ENCODE measurements around the gene FRMD1. TPM values are rescaled to one million over a fixed set of nuclear protein-coding genes. Genes with fewer than 3 reads are reported as not detected.

Gene FRMD1
- total and polyA plus RNA-seq, 2 experiments from 2014 or later, result 0.07 TPM; not detected in 1

- Histone ChIP-seq H4K20me1 (ENCODE audit: insufficient read depth, poor library complexity, severe bottlenecking) (no peaks in the 10 kb centered on the region), H3K4me2 (no peak overlapping the region), H3K4me1 (ENCODE audit: insufficient read depth) (no peaks in the 10 kb centered on the region), H3K27ac (no peak overlapping the region), H3K4me3 (no peak overlapping the region), H3K79me2 (no peaks in the 10 kb centered on the region), H3K27me3 (no peaks in the 10 kb centered on the region), H3K9me3 (ENCODE audit: low read depth) (peaks cover 8% of the 10 kb centered on the region), H3K36me3 (replicated peaks; ENCODE audit: insufficient read depth, low read depth) (no peaks in the 10 kb centered on the region), H2AFZ (no peak overlapping the region), H3K9me2 (replicated peaks; ENCODE audit: insufficient read depth) (no peaks in the 10 kb centered on the region)
- 89% methylated on average over 13 of the region's 21 CpGs for whole genome bisulfite sequencing (ENCODE audit: low lambda C conversion rate, missing lambda C conversion rate)
- no peak for DNase-seq (ENCODE audit: low spot score)
- TF ChIP-seq EZH2phosphoT487 (IDR thresholded peaks at IDR 0.05; ENCODE audit: low read depth, severe bottlenecking, unreplicated experiment) (no peak), EZH2 (IDR thresholded peaks at IDR 0.05; ENCODE audit: borderline replicate concordance) (no peak)
- TF ChIP-seq, protein P1, sequence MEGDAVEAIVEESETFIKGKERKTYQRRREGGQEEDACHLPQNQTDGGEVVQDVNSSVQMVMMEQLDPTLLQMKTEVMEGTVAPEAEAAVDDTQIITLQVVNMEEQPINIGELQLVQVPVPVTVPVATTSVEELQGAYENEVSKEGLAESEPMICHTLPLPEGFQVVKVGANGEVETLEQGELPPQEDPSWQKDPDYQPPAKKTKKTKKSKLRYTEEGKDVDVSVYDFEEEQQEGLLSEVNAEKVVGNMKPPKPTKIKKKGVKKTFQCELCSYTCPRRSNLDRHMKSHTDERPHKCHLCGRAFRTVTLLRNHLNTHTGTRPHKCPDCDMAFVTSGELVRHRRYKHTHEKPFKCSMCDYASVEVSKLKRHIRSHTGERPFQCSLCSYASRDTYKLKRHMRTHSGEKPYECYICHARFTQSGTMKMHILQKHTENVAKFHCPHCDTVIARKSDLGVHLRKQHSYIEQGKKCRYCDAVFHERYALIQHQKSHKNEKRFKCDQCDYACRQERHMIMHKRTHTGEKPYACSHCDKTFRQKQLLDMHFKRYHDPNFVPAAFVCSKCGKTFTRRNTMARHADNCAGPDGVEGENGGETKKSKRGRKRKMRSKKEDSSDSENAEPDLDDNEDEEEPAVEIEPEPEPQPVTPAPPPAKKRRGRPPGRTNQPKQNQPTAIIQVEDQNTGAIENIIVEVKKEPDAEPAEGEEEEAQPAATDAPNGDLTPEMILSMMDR (IDR thresholded peaks at IDR 0.05; ENCODE audit: poor library complexity), result no peak
These were observed 35.1 kb downstream of the FRMD1 start for GRCh38 chr6:168043848-168044415.

- Histone ChIP-seq H3K36me3 (replicated peaks; ENCODE audit: insufficient read depth, low read depth) (no peaks in the 10 kb centered on the region), H3K79me2 (no peaks in the 10 kb centered on the region), H2AFZ (no peak overlapping the region), H3K4me3 (no peak overlapping the region), H3K4me2 (no peak overlapping the region), H3K27ac (no peak overlapping the region), H3K27me3 (no peaks in the 10 kb centered on the region), H4K20me1 (ENCODE audit: insufficient read depth, poor library complexity, severe bottlenecking) (no peaks in the 10 kb centered on the region), H3K9me3 (ENCODE audit: low read depth) (peaks cover 8% of the 10 kb centered on the region), H3K9me2 (replicated peaks; ENCODE audit: insufficient read depth) (no peaks in the 10 kb centered on the region), H3K4me1 (ENCODE audit: insufficient read depth) (no peaks in the 10 kb centered on the region)
- TF ChIP-seq EZH2 (IDR thresholded peaks at IDR 0.05; ENCODE audit: borderline replicate concordance), result no peak
- TF ChIP-seq, protein P1 (IDR thresholded peaks at IDR 0.05; ENCODE audit: poor library complexity), result no peak
- TF ChIP-seq EZH2phosphoT487 (IDR thresholded peaks at IDR 0.05; ENCODE audit: low read depth, severe bottlenecking, unreplicated experiment), result no peak
- WGBS (ENCODE audit: low lambda C conversion rate, missing lambda C conversion rate), result 96% methylated on average over 17 of the region's 17 CpGs
- DNase-seq (ENCODE audit: low spot score), result no peak
These were observed 35.7 kb downstream of the FRMD1 start for GRCh38 chr6:168043193-168043847.

DNA sequence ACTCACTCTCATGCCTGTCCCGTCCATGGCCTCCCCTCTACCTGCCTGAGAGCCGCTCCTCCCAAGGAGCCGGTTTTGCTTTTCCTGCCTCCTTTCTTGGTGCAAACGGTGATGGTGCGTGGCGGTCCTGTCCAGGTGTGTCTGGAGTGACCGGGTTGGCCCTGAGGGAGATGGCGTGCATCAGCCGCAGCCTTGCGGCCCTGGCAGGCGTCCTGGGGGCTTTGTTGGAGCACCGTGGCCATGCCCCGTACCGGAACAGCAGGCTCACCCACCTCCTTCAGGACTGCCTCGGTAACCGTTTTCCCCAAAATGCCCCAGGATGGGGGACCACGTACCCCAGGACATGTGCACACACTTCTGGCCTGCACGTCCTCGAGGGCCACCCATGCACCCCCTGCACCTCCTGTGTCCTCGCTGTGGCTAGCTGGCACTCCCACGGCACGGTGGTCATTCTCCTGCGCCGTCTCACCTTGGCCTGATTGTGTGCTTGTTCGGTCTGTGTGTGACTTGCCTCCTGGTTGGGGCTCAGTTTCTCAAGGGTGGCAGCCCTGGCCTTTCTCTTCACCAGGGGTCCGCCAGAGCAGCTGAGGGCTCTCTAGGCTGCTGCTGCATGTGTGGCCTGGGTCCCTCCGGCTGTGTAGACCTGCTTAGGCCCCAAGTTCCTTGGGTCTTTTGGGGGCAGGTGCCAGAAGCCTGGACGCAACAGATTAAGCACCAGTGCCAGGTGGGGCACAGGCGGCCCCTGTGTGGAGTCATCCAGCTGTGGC, 36.4 kb downstream of the FRMD1 start:
- no peaks in the 10 kb centered on the region for H3K79me2 ChIP-seq
- H4K20me1 ChIP-seq (ENCODE audit: insufficient read depth, poor library complexity, severe bottlenecking), result no peaks in the 10 kb centered on the region
- no peaks in the 10 kb centered on the region for H3K36me3 ChIP-seq (replicated peaks; ENCODE audit: insufficient read depth, low read depth)
- H3K27ac ChIP-seq, result no peak overlapping the region
- H3K4me1 ChIP-seq (ENCODE audit: insufficient read depth), result no peaks in the 10 kb centered on the region
- no peak for TF ChIP-seq EZH2phosphoT487 (IDR thresholded peaks at IDR 0.05; ENCODE audit: low read depth, severe bottlenecking, unreplicated experiment)
- no peak for TF ChIP-seq EZH2 (IDR thresholded peaks at IDR 0.05; ENCODE audit: borderline replicate concordance)
- TF ChIP-seq, protein P1 (IDR thresholded peaks at IDR 0.05; ENCODE audit: poor library complexity), result no peak
- no peak overlapping the region for H3K4me2 ChIP-seq
- H3K9me2 ChIP-seq (replicated peaks; ENCODE audit: insufficient read depth), result no peaks in the 10 kb centered on the region
- no peak for DNase-seq (ENCODE audit: low spot score)
- peaks cover 8% of the 10 kb centered on the region for H3K9me3 ChIP-seq (ENCODE audit: low read depth)
- no peak overlapping the region for H3K4me3 ChIP-seq
- no peaks in the 10 kb centered on the region for H3K27me3 ChIP-seq
- 96% methylated on average over 29 of the region's 29 CpGs for WGBS (ENCODE audit: low lambda C conversion rate, missing lambda C conversion rate)
- no peak overlapping the region for H2AFZ ChIP-seq

Data from hepatocyte (in vitro differentiated cells).